GM12891 (cell line): ENCODE data around the gene TNRC6C.

Experiments
- POLR2A ChIP-seq: IDR thresholded peaks from 2 replicates; pipeline ENCODE4 v1.6.1; 2011; ENCODE audit warnings: low read depth, low read length, control low read depth
- POLR2AphosphoS5 ChIP-seq: IDR thresholded peaks from 2 replicates; pipeline ENCODE4 v1.6.1; 2011; ENCODE audit warnings: low read depth, low read length, control low read depth
- POU2F2 ChIP-seq: IDR thresholded peaks from 2 replicates; pipeline ENCODE4 v1.6.1; 2011; ENCODE audit warnings: low read depth, mild to moderate bottlenecking, control low read depth, low read length, moderate library complexity
- TAF1 ChIP-seq: IDR thresholded peaks from 2 replicates; pipeline ENCODE4 v1.6.1; 2011; ENCODE audit warnings: low read depth, low read length, control low read depth

GRCh38 chr17:77930780-77931768 is 27.4 kb upstream of the TNRC6C start:
- TF ChIP-seq POLR2A = no peak
- no peak for TF ChIP-seq POU2F2
- TF ChIP-seq POLR2AphosphoS5 = no peak
- TF ChIP-seq TAF1 = no peak
